HCT116 (cell line): ENCODE data around the gene TRNP1. TPM values are rescaled to one million over a fixed set of nuclear protein-coding genes. Genes with fewer than 3 reads are reported as not detected.

ENCODE experiments used
- ATAC-seq: fragments of 200-7000 bp; cut with Tn5 transposase; 2 replicates; pipeline ENCODE4 v1.9.1; 2020; ENCODE audit warnings: mild to moderate bottlenecking, moderate library complexity
- BruUV-seq: library from RNA; stranded (reverse); fragments of 400-500 nt; replicated peaks from 2 replicates; lab custom pipeline; 2021; lab: Mats Ljungman, UMichigan
- CTCF ChIA-PET: fragments of 300-600 bp; sonication (Branson Sonifier 250); formaldehyde crosslinking; loops from one replicate; lab custom pipeline; 2021; ENCODE audit warnings: antibody characterized with exemption; lab: Charles Lee
- POLR2A ChIA-PET: fragments of 300-600, 350-600 bp; sonication (Branson Sonifier 250); formaldehyde crosslinking; loops from one replicate; lab custom pipeline; 2021; ENCODE audit warnings: antibody characterized with exemption; lab: Charles Lee
- RAD21 ChIA-PET, 2 experiments: fragments of 300-600 bp; sonication (Branson Sonifier 250); formaldehyde crosslinking; loops; one replicate each; lab custom pipeline; 2023; ENCODE audit warnings: low total read pairs in 2 of 2; ENCODE audit not compliant: uncharacterized antibody in 2 of 2, unreplicated experiment in 2 of 2, low non-redundant PET in 1 of 2; lab: Charles Lee
- DNase-seq: peaks from one replicate; pipeline ENCODE4 v3.0.0-alpha.2; 2010; ENCODE audit warnings: low read depth, low spot score
- H2AFZ ChIP-seq: fragments of 200-600 bp; shearing (Covaris generic), sonication (generic); 2 replicates; pipeline ENCODE4 v1.6.1; 2017; ENCODE audit warnings: low read depth, mixed run types, mixed read lengths, antibody characterized with exemption, low read length; ENCODE audit not compliant: poor library complexity, severe bottlenecking
- H3K27ac ChIP-seq: 2 replicates; pipeline ENCODE4 v1.5.1; 2012; ENCODE audit warnings: low read depth, low read length
- H3K27me3 ChIP-seq: fragments of 200-600 bp; sonication (generic); 2 replicates; pipeline ENCODE4 v1.6.1; 2016; ENCODE audit warnings: mixed run types, low read length, mixed read lengths; ENCODE audit not compliant: insufficient read depth
- H3K36me3 ChIP-seq, 2 experiments: fragments of 200-500 bp in 1 of 2; fragments of 200-600 bp in 1 of 2; sonication (Bioruptor generic) in 1 of 2; sonication (generic) in 1 of 2; 2 replicates each; pipeline versions ENCODE4 v1.5.1 to v1.6.1; 2014 to 2016; ENCODE audit warnings: low read length in 2 of 2, inconsistent platforms in 1 of 2, mixed read lengths in 1 of 2, mixed run types in 1 of 2; ENCODE audit not compliant: insufficient read depth in 2 of 2, control insufficient read depth in 1 of 2
- H3K4me1 ChIP-seq, 2 experiments: fragments of 200-600 bp in 1 of 2; sonication (generic) in 1 of 2; 2 replicates each; pipeline versions ENCODE4 v1.5.1 to v1.6.1; 2012 to 2017; ENCODE audit warnings: low read length in 2 of 2, inconsistent platforms in 1 of 2, mild to moderate bottlenecking in 1 of 2, mixed read lengths in 1 of 2, mixed run types in 1 of 2, moderate library complexity in 1 of 2; ENCODE audit not compliant: insufficient read depth in 2 of 2, control insufficient read depth in 1 of 2
- H3K4me2 ChIP-seq: fragments of 200-600 bp; sonication (generic); 2 replicates; pipeline ENCODE4 v1.6.1; 2017; ENCODE audit warnings: mixed run types, low read length, mixed read lengths
- H3K4me3 ChIP-seq, 2 experiments: fragments of 200-600 bp in 1 of 2; sonication (generic) in 1 of 2; replicated peaks in 1 of 2; 2 replicates each; pipeline ENCODE4 v1.5.1; 2011 to 2016; ENCODE audit warnings: low read length in 2 of 2, control low read depth in 1 of 2, low read depth in 1 of 2, mild to moderate bottlenecking in 1 of 2, mixed read lengths in 1 of 2, mixed run types in 1 of 2
- H3K79me2 ChIP-seq: fragments of 200-600 bp; sonication (generic); 2 replicates; pipeline ENCODE4 v1.6.1; 2017; ENCODE audit warnings: mild to moderate bottlenecking, mixed run types, low read length, moderate library complexity, mixed read lengths; ENCODE audit not compliant: insufficient read depth
- H3K9ac ChIP-seq: fragments of 200-600 bp; sonication (generic); 2 replicates; pipeline ENCODE4 v1.6.1; 2016; ENCODE audit warnings: low read length, mixed read lengths
- H3K9me2 ChIP-seq: fragments of 200-600 bp; sonication (generic), shearing (Covaris generic); 2 replicates; pipeline ENCODE4 v1.6.1; 2017; ENCODE audit warnings: mixed run types, mild to moderate bottlenecking, moderate library complexity; ENCODE audit not compliant: insufficient read depth
- H3K9me3 ChIP-seq, 2 experiments: fragments of 200-500 bp in 1 of 2; fragments of 200-600 bp in 1 of 2; sonication (Bioruptor generic) in 1 of 2; sonication (generic) in 1 of 2; 2 replicates each; pipeline ENCODE4 v1.6.1; 2014 to 2017; ENCODE audit warnings: low read length in 2 of 2, mixed read lengths in 2 of 2, inconsistent platforms in 1 of 2, low read depth in 1 of 2, mild to moderate bottlenecking in 1 of 2, mixed run types in 1 of 2, moderate library complexity in 1 of 2; ENCODE audit not compliant: control insufficient read depth in 1 of 2, insufficient read depth in 1 of 2
- H4K20me1 ChIP-seq: fragments of 200-600 bp; sonication (generic), shearing (Covaris generic); 2 replicates; pipeline ENCODE4 v1.6.1; 2017; ENCODE audit warnings: mixed run types, mild to moderate bottlenecking, moderate library complexity; ENCODE audit not compliant: insufficient read depth
- CBX3 ChIP-seq: IDR thresholded peaks from 2 replicates; pipeline ENCODE4 v1.6.1; 2012; ENCODE audit warnings: low read depth
- CEBPB ChIP-seq: IDR thresholded peaks from 2 replicates; pipeline ENCODE4 v1.6.1; 2012; ENCODE audit warnings: low read depth
- ELF1 ChIP-seq: IDR thresholded peaks from 2 replicates; pipeline ENCODE4 v1.6.1; 2012; ENCODE audit warnings: low read depth, borderline replicate concordance
- EZH2 ChIP-seq: fragments of 200-600 bp; sonication (generic); IDR thresholded peaks from 2 replicates; pipeline ENCODE4 v1.6.1; 2017; ENCODE audit warnings: antibody characterized with exemption, mixed run types
- FOSL1 ChIP-seq: IDR thresholded peaks from 2 replicates; pipeline ENCODE4 v1.6.1; 2012; ENCODE audit warnings: low read depth
- MAX ChIP-seq: IDR thresholded peaks from 2 replicates; pipeline ENCODE4 v1.6.1; 2012
- POLR2AphosphoS5 ChIP-seq: IDR thresholded peaks from 2 replicates; pipeline ENCODE4 v1.6.1; 2011; ENCODE audit warnings: mild to moderate bottlenecking, low read depth, low read length, moderate library complexity
- SP1 ChIP-seq: IDR thresholded peaks from 2 replicates; pipeline ENCODE4 v1.6.1; 2012; ENCODE audit warnings: low read depth
- SRF ChIP-seq: IDR thresholded peaks from 2 replicates; pipeline ENCODE4 v1.6.1; 2012; ENCODE audit warnings: low read depth
- TCF7L2 ChIP-seq: IDR thresholded peaks from 2 replicates; pipeline ENCODE4 v1.7.0; 2011; ENCODE audit warnings: borderline replicate concordance, inconsistent platforms; ENCODE audit not compliant: insufficient read depth, insufficient read length; ENCODE audit errors: extremely low read depth
- YY1 ChIP-seq: IDR thresholded peaks from 2 replicates; pipeline ENCODE4 v1.6.1; 2011; ENCODE audit warnings: low read length, low read depth, moderate library complexity, mild to moderate bottlenecking; ENCODE audit not compliant: insufficient replicate concordance; ENCODE audit errors: extremely low read depth
- intact Hi-C: fragments of 100-400 bp; cut with micrococcal nuclease; formaldehyde crosslinking; loops from 2 replicates; pipeline ENCODE4 v1.10.0; 2022
- total RNA-seq: library from RNA; stranded (reverse); gene quantifications from one replicate; pipeline ENCODE4 v1.2.1, GENCODE V29; 2021; ENCODE audit not compliant: unreplicated experiment
- TF ChIP-seq, protein P1 (sequence below): IDR thresholded peaks from 2 replicates; pipeline ENCODE4 v1.6.1; 2011; ENCODE audit warnings: mild to moderate bottlenecking, low read length, moderate library complexity; ENCODE audit not compliant: insufficient replicate concordance; ENCODE audit errors: extremely low read depth

Gene TRNP1
- total RNA-seq, 1 experiment from 2014 or later = 76.9 TPM

DNA sequence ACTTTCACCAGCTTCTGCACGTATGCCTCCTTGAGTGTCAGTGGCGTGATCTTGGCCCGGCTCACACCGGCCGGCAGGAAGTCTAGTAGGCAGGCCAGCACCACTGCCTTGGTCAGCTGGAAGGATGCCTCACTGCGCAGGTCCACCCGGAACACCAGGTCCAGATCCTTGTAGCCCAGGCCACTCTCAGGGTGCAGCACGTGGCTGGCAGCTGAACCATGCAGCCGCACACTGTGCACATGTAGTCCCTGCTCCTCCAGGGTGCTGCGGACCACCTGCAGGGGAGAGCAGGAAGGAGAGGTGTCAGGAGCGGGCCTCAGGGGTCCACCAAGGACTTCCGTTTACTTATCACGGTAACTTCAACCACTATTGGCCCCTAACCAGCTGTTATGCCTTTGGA, 13.2 kb downstream of the TRNP1 start (continued):
- TF ChIP-seq, protein P1, sequence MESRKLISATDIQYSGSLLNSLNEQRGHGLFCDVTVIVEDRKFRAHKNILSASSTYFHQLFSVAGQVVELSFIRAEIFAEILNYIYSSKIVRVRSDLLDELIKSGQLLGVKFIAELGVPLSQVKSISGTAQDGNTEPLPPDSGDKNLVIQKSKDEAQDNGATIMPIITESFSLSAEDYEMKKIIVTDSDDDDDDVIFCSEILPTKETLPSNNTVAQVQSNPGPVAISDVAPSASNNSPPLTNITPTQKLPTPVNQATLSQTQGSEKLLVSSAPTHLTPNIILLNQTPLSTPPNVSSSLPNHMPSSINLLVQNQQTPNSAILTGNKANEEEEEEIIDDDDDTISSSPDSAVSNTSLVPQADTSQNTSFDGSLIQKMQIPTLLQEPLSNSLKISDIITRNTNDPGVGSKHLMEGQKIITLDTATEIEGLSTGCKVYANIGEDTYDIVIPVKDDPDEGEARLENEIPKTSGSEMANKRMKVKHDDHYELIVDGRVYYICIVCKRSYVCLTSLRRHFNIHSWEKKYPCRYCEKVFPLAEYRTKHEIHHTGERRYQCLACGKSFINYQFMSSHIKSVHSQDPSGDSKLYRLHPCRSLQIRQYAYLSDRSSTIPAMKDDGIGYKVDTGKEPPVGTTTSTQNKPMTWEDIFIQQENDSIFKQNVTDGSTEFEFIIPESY = no peak
- no peak for TF ChIP-seq CBX3
- no peak for TF ChIP-seq MAX
- TF ChIP-seq SRF = no peak
- no peak for TF ChIP-seq EZH2
- no peak for TF ChIP-seq POLR2AphosphoS5
- no peak for TF ChIP-seq TCF7L2
- TF ChIP-seq FOSL1 = no peak
- TF ChIP-seq, all 23 proteins: peak for 0

DNA sequence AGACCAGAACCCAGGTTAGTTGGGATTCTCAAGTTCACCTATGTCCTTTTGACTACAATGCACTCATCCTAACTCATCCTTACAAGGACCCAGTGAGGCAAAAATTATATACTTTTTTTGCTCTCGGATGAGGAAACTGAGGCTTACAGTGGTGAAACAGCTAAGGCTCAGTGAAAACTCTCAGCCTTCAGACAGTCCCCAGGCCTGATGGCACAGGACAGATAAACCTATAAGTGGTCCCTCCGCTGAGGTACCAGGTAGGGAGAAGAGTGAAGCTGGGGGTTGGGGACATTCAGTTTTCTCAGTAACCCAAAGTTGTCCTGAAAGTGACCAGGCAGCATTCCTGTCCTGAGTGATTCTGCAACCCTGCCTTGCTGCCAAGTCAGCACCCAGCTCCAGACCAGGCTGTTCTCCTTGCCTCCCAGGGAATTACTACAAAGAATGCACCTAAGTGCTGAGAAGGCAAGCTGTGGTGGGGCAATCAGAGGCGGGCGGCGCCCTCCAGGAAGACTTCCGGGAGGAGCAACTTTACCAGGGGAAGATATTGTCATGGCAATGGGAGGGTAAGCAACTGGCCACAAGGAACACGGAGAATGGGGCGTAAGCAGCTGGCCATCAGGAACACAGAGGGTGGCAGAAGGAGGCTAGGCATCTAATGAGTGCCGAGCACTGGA, 14.6 kb downstream of the TRNP1 start:
- Histone ChIP-seq H3K9me3 (no peaks in the 10 kb centered on the region), H4K20me1 (no peaks in the 10 kb centered on the region), H3K79me2 (no peaks in the 10 kb centered on the region; the same call in 1 of the 2 replicates), H3K9me2 (no peaks in the 10 kb centered on the region)
- DNase-seq = no peak
- intact Hi-C loops = no loop called here
- POLR2A ChIA-PET = interaction anchor here (1.0 kb wide), 1 partner anchor 13 kb away, joined by 3 read pairs; no protein-coding TSS in a partner anchor
- TF ChIP-seq SP1 (no peak), ELF1 (no peak), YY1 (no peak), CEBPB (no peak), EZH2 (no peak)
- TF ChIP-seq, all 23 proteins: peak for 0
- Histone ChIP-seq H3K36me3 (peaks cover 0 to 6% of the 10 kb centered on the region in 2 experiments; a peak in 1 of 4 replicates), H3K27ac (peak overlapping the region; percentile 19; the same call in 1 of the 2 replicates), H3K9ac (peak overlapping the region; percentile 31), H2AFZ (no peak overlapping the region), H3K4me1 (peaks cover 71 to 93% of the 10 kb centered on the region in 2 experiments), H3K27me3 (no peaks in the 10 kb centered on the region), H3K4me3 (0 out of 4 replicates have a peak overlapping the region, but pooled peaks of 1 of the 2 experiments have one; percentile 15), H3K4me2 (peak overlapping the region; percentile 81)
- ChIA-PET CTCF (interaction anchor here (1.6 kb wide), 1 partner anchor 11 kb away, joined by 7 read pairs; no protein-coding TSS in a partner anchor), RAD21 (no interaction called here)
- no TSS peak for BruUV-seq
- no peak for ATAC-seq
